ENCODE measurements around the gene SFXN5.
"Not testable (repeated sequence)": the region's sequence is repeated elsewhere in the genome, so short reads cannot be mapped to it uniquely, and the experiment has no call there.

SFXN5 gene

GRCh38 chr2:73101626-73102256, 30.2 kb upstream of the SFXN5 start:
- no peak for DNase-seq (ENCODE audit: low read depth)

DNA sequence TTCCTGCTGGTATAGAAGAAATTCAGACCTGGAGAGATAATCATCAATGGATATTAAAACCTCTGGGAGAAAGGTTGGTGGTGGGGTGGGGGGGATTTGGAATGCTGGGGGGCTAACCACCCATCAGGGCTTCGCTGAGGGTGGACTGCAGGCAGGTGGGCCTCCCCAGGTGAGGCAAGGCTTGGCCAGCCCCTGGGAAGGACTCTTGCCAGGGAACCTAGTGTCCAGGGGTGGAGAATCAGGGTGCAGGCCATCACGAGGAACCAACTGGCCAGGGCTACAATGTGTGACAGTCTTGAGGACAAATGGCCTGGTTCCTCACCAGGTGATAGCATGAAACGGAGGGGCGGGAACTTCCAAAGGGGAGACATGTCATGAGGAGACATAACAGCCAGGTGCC, 29.4 kb upstream of the SFXN5 start:
- no peak for DNase-seq (ENCODE audit: low read depth)

GRCh38 chr2:73099486-73099885, 28.0 kb upstream of the SFXN5 start:
- DNase-seq (ENCODE audit: low read depth), result no peak

GRCh38 chr2:73095910-73096309, 24.4 kb upstream of the SFXN5 start:
- DNase-seq (ENCODE audit: low read depth), result no peak

- DNase-seq (ENCODE audit: low read depth), result not testable (repeated sequence)
Observed at GRCh38 chr2:73093601-73094218, 22.2 kb upstream of the SFXN5 start.

DNA sequence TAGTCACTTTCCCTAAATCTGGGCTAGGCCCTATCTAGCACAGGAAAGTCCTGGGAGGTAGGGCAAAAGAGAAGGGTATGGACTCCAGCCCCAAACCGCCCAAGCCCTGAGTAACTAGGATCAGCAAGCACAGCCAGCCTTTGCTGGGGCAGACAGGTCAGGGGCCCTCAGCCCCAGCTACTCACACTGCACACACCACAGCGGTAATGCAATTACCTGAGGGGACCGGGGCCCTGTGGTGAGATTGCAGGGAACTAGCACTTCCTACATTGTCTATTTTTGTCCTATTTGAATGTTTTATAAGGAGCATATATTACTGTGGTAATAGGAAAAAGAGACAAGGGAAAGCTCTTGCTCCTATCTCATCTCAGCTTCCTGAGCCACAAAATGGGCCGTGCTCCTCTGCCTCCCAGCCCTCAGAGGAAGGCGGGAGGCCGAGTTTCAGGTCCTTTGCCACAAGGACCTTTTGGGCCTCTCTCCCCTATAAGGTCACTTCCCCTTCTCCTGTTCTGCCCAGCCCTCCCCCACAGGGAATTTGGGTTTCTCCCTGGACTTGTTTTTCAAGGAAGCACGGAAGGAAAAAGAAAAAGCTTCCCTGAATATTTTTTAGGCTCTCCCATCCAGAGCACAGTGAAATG, 20.8 kb upstream of the SFXN5 start:
- DNase-seq (ENCODE audit: low read depth), result no peak

DNA sequence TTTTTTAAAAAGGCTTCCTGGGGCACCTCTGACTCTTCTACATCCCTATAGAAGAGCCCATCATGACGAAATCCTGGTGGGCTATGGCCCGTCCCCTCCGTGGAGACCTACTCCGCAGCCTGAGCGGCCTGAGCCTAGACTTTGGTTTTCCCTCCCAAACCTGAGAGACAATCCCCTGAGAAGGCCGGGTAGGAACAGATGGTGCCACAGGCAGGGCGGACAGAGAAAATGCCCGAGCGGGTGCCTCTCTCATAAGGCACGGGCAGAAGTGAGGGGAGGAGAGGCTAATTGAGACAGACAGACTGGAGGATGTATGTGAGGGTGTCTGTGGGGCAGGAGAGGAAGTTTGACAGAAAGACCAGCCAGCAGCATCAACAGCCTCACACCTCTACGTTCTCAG, 20.2 kb upstream of the SFXN5 start:
- no peak for DNase-seq (ENCODE audit: low read depth)

- no peak for DNase-seq (ENCODE audit: low read depth)
Observed at GRCh38 chr2:73091164-73091563, 19.7 kb upstream of the SFXN5 start.

DNA sequence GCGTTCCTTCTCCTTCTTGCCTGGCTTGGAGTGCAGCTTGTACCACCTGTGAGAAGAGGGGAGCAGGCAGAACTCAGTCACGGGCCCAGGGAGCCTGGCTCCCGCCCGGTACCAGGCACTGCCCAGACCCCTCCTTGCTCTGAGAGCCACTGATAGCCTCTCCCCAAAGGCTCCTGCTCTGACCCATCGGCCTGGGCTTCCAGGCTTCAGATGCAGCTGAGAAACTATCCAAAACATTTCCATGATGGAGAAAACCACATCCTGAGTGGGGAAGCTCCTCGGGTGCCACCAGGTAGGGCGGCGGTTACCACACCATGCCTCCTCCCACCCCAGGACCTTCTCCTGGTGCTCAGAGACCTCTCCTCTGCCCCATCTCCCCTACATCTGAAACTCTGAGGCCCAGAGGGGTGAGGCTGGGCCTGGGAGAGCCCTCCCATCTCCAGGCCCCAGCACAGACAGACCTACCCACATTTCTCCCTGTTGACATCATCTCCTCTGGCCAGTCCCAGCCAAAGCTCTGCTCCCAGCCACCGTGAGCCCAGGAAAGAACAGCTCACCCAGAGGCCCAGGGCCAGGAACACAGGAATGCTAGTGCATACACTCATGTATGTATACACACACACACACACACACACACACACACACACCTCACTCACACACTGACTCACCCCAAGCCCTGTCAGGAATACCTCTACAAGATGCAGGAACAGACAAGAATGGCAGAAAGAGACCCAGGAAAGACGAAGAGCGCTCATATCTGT, 17.9 kb upstream of the SFXN5 start:
- no peak for DNase-seq (ENCODE audit: low read depth)

- DNase-seq (ENCODE audit: low read depth), result no peak
Observed at GRCh38 chr2:73088703-73089102, 17.2 kb upstream of the SFXN5 start.

- DNase-seq (ENCODE audit: low read depth), result no peak
Observed at GRCh38 chr2:73088211-73088610, 16.7 kb upstream of the SFXN5 start.

GRCh38 chr2:73087311-73087710, 15.8 kb upstream of the SFXN5 start:
- no peak for DNase-seq (ENCODE audit: low read depth)

GRCh38 chr2:73085691-73086090, 14.2 kb upstream of the SFXN5 start:
- peak; percentile 67 for DNase-seq (ENCODE audit: low read depth)

- no peak for DNase-seq (ENCODE audit: low read depth)
Observed at GRCh38 chr2:73084971-73085370, 13.5 kb upstream of the SFXN5 start.

- DNase-seq (ENCODE audit: low read depth), result no peak
Observed at GRCh38 chr2:73083886-73084800, 12.6 kb upstream of the SFXN5 start.

DNA sequence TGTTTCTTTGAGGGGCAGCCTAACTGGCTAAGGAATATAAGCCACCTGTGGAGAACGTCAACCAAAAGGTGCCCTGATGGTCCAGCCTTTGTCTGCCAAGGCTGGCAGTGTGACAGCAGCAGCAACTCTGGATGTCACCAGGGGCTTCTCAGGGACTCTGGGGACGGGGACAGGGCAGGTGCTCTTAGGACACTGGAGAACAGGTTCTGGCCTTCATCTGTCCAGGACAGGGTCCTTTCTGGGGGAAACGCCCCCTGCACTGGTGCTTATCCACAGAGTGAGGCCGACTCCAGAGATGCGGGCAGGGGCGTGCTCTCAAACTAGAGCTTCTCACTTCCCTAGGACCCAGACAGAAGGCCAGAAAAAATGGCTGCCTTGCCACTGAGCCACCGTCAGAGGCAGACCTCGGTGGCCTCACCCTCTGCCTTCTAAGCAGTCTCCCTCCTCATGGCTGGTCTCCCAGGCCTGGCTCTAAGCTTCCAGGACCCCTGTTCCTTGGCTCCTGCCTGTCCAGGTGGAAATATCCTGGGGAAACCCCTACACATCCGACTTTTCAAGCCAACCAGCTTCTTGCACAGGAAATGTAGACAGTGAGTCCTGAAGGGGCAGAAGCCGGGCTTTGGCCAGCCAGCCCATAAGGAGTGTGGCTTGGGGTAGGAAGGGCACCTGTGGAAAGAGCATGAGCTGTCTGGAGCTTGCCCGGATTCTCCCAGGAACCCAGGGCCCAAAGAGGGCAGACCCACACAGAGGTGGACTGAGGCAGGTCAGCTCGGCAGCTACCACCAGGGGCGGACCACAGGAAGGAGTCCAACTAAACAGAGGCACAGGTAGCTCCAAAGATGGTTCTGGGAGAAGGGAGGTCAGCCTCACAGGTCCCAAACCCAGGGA, 11.3 kb upstream of the SFXN5 start:
- DNase-seq (ENCODE audit: low read depth), result no peak

- DNase-seq (ENCODE audit: low read depth), result no peak
Observed at GRCh38 chr2:73081181-73081671, 9.7 kb upstream of the SFXN5 start.

DNA sequence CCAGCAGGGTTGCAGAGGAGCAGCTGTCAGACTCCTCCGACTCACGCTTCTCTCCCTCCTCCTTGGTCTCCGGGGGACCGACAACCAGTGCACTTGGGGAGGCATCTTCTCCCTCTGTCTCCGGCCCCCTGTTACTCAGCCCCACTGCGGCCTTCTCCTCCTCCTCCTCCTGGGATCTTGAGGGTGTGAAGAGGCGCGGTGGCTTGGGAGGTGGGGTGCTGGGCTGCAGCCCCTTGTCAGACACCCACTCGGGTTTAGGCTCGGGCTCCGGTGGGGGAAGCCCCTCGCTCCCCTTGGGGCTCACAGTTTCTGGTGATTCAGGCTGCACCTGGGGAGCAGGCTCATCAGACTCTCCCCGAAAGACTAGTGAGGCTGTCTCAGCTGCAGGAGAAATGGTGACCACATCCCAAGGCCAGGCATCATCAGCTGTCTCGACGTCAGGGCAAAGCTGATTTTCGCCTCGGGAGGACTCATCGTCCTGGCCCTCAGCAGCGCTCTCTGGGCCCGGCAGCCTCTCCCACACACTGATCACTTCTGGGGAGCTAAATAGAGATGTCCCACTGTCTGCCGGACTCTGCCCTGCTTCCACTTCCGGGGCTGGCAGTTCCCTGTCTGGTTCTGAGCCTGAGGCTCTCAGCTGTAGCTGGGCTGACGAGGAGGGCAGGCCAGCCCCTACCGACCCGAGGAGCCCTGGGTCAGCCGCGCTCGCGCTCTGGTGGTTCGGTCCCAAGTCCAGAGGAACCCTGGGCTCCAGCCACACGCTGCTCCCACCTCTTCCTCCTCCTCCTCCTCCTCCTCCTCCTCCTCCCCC, 9.0 kb upstream of the SFXN5 start:
- DNase-seq (ENCODE audit: low read depth), result no peak

DNA sequence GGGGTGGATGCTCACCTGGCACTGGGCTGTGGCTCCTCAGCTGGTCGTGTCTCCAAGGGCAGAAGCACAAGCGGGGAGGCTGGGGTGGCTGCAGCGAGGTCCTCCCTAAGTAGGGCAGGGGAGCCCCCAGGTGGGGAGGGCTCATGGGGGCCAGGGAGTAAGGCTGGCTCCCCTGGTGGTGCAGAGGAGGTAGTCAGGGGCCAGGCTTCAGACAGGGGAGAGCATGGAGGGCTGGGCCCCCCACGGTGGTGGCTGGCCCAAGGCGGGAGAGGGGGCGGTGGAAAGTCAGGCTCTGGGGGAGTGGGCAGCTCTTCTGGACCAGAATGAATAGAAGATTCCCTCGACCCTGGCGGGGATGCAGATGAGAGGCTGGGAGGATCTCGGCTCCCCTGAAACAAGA, 8.1 kb upstream of the SFXN5 start:
- no peak for DNase-seq (ENCODE audit: low read depth)

Data from stimulated activated CD8-positive, alpha-beta memory T cell treated with anti-CD3 and anti-CD28 coated beads, Interleukin-15, amount 100 ng/mL, for 1 hour (primary cell).